Hepatocyte (in vitro differentiated cells): ENCODE results near the gene EYA3. TPM values are rescaled to one million over a fixed set of nuclear protein-coding genes. Genes with fewer than 3 reads are reported as not detected.

Source experiments
- DNase-seq: peaks from one replicate; pipeline ENCODE4 v3.0.0-alpha.2; 2016; ENCODE audit warnings: low spot score
- H2AFZ ChIP-seq: fragments of 200-600 bp; sonication (generic); 2 replicates; pipeline ENCODE4 v1.6.0; 2016; ENCODE audit warnings: antibody characterized with exemption, mild to moderate bottlenecking
- H3K27ac ChIP-seq: fragments of 200-600 bp; sonication (generic); 2 replicates; pipeline ENCODE4 v1.5.1; 2016; ENCODE audit warnings: mild to moderate bottlenecking
- H3K27me3 ChIP-seq: fragments of 200-600 bp; sonication (generic); 2 replicates; pipeline ENCODE4 v1.6.1; 2016
- H3K36me3 ChIP-seq: fragments of 200-600 bp; sonication (generic); replicated peaks from 2 replicates; pipeline ENCODE4 v1.5.1; 2016; ENCODE audit warnings: low read depth; ENCODE audit not compliant: insufficient read depth
- H3K4me1 ChIP-seq: fragments of 200-600 bp; sonication (generic); 2 replicates; pipeline ENCODE4 v1.5.1; 2016; ENCODE audit warnings: mild to moderate bottlenecking, moderate library complexity; ENCODE audit not compliant: insufficient read depth
- H3K4me2 ChIP-seq: fragments of 200-600 bp; sonication (generic); 2 replicates; pipeline ENCODE4 v1.6.0; 2016
- H3K4me3 ChIP-seq: fragments of 200-600 bp; sonication (generic); 2 replicates; pipeline ENCODE4 v1.5.1; 2016; ENCODE audit warnings: mild to moderate bottlenecking
- H3K79me2 ChIP-seq: fragments of 200-600 bp; sonication (generic); 2 replicates; pipeline ENCODE4 v1.6.0; 2017; ENCODE audit warnings: mild to moderate bottlenecking
- H3K9me2 ChIP-seq: fragments of 200-600 bp; sonication (generic); replicated peaks from 2 replicates; pipeline ENCODE4 v1.6.0; 2017; ENCODE audit warnings: mild to moderate bottlenecking; ENCODE audit not compliant: insufficient read depth
- H3K9me3 ChIP-seq: fragments of 200-600 bp; sonication (generic); 2 replicates; pipeline ENCODE4 v1.5.1; 2016; ENCODE audit warnings: low read depth, mild to moderate bottlenecking
- H4K20me1 ChIP-seq: fragments of 200-600 bp; sonication (generic); 2 replicates; pipeline ENCODE4 v1.6.0; 2016; ENCODE audit warnings: mild to moderate bottlenecking; ENCODE audit not compliant: insufficient read depth, poor library complexity, severe bottlenecking
- CTCF ChIP-seq: fragments of 200-600 bp; sonication (generic); IDR thresholded peaks from 2 replicates; pipeline ENCODE4 v1.5.1; 2016; ENCODE audit warnings: antibody characterized with exemption, mild to moderate bottlenecking; ENCODE audit not compliant: poor library complexity
- EZH2 ChIP-seq: fragments of 200-600 bp; sonication (generic); IDR thresholded peaks from 2 replicates; pipeline ENCODE4 v1.6.1; 2016; ENCODE audit warnings: antibody characterized with exemption, mild to moderate bottlenecking, borderline replicate concordance
- EZH2phosphoT487 ChIP-seq: fragments of 200-600 bp; sonication (generic); IDR thresholded peaks from one replicate; pipeline ENCODE4 v1.6.1; 2018; ENCODE audit warnings: antibody characterized with exemption, mild to moderate bottlenecking, low read depth, moderate library complexity; ENCODE audit not compliant: unreplicated experiment, severe bottlenecking
- WGBS: methylation state at CpG from one replicate; pipeline ENCODE4 v1.1.6; 2016; ENCODE audit warnings: low lambda C conversion rate; ENCODE audit errors: missing lambda C conversion rate; 5-methylcytosine and 5-hydroxymethylcytosine counted together
- polyA plus RNA-seq: library from polyadenylated mRNA; unstranded; fragments of >200 nt; fragmentation: Nextera tagmentation; extraction: Ambion mirVana; gene quantifications from 2 replicates; pipeline ENCODE4 v1.2.1, GENCODE V29; 2016
- total RNA-seq: library from RNA; depleted of rRNA; stranded (reverse); fragments of >200 nt; gene quantifications from 2 replicates; pipeline ENCODE4 v1.2.3, GENCODE V29; 2014

EYA3 gene
- total and polyA plus RNA-seq, 2 experiments from 2014 or later, result 4.2 to 19.9 TPM

- no peak for TF ChIP-seq CTCF
- TF ChIP-seq EZH2, result no peak
- TF ChIP-seq EZH2phosphoT487, result no peak
- Histone ChIP-seq H3K79me2 (peaks cover 49% of the 10 kb centered on the region), H3K4me1 (no peaks in the 10 kb centered on the region), H3K9me2 (no peaks in the 10 kb centered on the region), H2AFZ (no peak overlapping the region), H3K27me3 (no peaks in the 10 kb centered on the region), H3K27ac (no peak overlapping the region), H3K36me3 (no peaks in the 10 kb centered on the region), H3K4me3 (no peak overlapping the region), H3K9me3 (no peaks in the 10 kb centered on the region), H4K20me1 (no peaks in the 10 kb centered on the region), H3K4me2 (no peak overlapping the region)
- WGBS, result 96% methylated on average over 8 of the region's 8 CpGs
- DNase-seq, result no peak
Observed at GRCh38 chr1:28058971-28059878, 29.2 kb downstream of the EYA3 start.

- Histone ChIP-seq H3K27me3 (no peaks in the 10 kb centered on the region), H3K4me1 (no peaks in the 10 kb centered on the region), H3K36me3 (no peaks in the 10 kb centered on the region), H3K4me2 (no peak overlapping the region), H3K4me3 (no peak overlapping the region), H3K79me2 (peaks cover 41% of the 10 kb centered on the region), H3K27ac (no peak overlapping the region), H2AFZ (no peak overlapping the region), H4K20me1 (no peaks in the 10 kb centered on the region), H3K9me3 (no peaks in the 10 kb centered on the region), H3K9me2 (no peaks in the 10 kb centered on the region)
- DNase-seq, result no peak
- 41% methylated on average over 4 of the region's 4 CpGs for WGBS
- TF ChIP-seq EZH2 (no peak), EZH2phosphoT487 (no peak), CTCF (no peak)
Observed at GRCh38 chr1:28058168-28058567, 30.2 kb downstream of the EYA3 start.

- no peak for DNase-seq
- Histone ChIP-seq H3K9me2 (no peaks in the 10 kb centered on the region), H3K9me3 (no peaks in the 10 kb centered on the region), H3K27ac (no peak overlapping the region), H3K4me3 (no peak overlapping the region), H3K4me2 (no peak overlapping the region), H3K4me1 (no peaks in the 10 kb centered on the region), H3K79me2 (peaks cover 26% of the 10 kb centered on the region), H4K20me1 (no peaks in the 10 kb centered on the region), H3K27me3 (no peaks in the 10 kb centered on the region), H2AFZ (no peak overlapping the region), H3K36me3 (no peaks in the 10 kb centered on the region)
- TF ChIP-seq EZH2 (no peak), CTCF (no peak), EZH2phosphoT487 (no peak)
- 73% methylated on average over 4 of the region's 4 CpGs for WGBS
Observed at GRCh38 chr1:28056129-28056925, 32.1 kb downstream of the EYA3 start.
